T-helper 22 cell (primary cell): Measurements from ENCODE around the gene DGKI.

Experiments used
- DNase-seq: peaks from one replicate; pipeline ENCODE4 v3.0.0-alpha.2; 2020; ENCODE audit warnings: low read depth

Gene DGKI

GRCh38 chr7:137538361-137538762, 308.4 kb downstream of the DGKI start:
- DNase-seq, result no peak

- DNase-seq, result no peak
Observed at GRCh38 chr7:137535579-137535978, 311.2 kb downstream of the DGKI start.

DNA sequence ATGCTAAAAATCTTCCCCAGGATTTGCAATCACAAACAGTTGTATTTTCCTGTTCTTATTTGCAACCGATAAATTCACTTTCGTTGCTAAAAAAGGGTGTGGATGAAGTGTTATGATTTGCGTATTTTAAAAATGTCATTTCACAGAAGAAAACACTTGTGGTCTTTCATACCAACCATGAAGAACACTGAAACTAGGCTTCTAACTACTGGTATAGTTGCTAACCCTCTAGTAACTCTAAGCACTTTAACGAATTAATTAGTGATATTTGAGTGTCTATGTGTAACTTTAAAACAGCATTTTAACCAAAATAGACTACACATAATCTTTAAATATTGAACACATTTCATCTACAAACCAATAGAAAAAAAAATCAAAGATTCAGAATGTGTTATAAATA, 315.1 kb downstream of the DGKI start:
- no peak for DNase-seq

DNA sequence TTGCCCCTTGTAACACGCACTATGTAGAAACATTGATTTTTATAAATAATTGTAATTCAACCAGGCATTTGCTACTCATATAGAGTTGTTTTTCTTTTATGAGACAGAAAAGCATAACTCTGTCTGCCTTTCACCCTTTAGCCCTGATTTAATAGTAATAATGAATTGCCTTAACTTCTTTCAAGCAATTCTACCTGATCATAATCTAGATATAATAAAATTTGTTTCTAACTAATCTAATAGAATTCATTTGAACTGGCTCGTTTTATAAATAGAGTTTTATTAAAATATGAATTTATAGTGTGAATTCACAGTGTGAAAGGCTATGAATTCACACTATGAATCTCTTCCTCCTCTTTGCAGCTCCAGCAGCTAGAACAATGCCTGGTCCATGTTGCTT, 319.1 kb downstream of the DGKI start:
- no peak for DNase-seq

DNA sequence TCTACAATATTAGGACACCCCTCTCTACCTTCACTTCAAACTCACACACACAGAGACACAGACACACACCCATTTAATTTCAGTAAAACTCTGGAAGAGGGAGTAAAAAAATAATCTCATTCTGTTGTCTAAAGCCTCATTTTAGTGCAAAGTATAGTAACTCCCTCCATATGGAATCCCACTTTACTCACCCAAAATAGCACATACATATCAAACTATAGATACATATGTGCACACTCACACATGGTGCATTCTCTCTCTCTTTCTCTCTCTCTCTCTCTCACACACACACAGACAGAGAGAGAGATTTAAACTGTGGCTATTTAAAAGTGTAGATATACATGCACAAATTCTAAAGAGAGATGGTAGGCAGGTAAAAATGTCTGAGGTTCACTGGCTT, 323.6 kb downstream of the DGKI start:
- no peak for DNase-seq

- DNase-seq, result no peak
Observed at GRCh38 chr7:137521451-137521850, 325.3 kb downstream of the DGKI start.

- DNase-seq, result no peak
Observed at GRCh38 chr7:137519947-137520346, 326.8 kb downstream of the DGKI start.

GRCh38 chr7:137519181-137519691, 327.5 kb downstream of the DGKI start:
- no peak for DNase-seq

DNA sequence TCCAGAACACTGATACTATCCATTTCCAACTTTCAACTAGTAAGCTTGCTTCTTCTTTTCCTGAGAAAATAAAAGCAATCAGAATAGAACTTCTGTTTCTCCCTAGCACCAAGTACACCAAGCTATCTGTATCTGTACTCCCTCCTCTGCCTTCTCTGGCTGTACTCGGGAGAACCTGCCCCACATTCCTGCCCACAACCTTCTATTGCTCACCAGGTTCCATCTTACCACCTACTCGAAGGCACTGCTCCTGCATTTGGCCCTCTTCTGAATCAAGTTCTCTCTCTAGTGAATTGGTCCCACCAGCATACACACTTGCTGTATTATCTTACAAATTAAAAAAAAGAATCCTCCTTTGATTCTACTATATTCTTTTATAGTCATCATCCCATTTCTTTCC, 333.7 kb downstream of the DGKI start:
- no peak for DNase-seq

GRCh38 chr7:137507096-137507495, 339.7 kb downstream of the DGKI start:
- DNase-seq, result no peak

DNA sequence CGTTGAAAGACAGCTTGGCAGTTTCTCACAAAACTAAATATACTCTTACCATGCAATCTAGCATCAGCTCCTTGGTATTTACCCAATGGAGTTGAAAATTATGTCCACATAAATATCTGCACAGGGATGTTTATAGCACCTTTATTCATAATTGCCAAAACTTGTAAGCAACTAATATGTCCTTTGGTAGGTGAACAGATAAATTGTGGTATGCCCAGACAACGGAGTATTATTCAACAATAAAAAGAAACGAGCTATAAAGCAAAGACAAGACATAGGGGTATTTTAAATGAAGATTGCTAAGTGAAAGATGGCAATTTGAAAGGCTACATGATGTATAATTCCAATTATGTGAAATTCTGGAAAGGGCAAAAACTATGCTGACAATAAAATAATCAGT, 340.7 kb downstream of the DGKI start:
- no peak for DNase-seq

DNA sequence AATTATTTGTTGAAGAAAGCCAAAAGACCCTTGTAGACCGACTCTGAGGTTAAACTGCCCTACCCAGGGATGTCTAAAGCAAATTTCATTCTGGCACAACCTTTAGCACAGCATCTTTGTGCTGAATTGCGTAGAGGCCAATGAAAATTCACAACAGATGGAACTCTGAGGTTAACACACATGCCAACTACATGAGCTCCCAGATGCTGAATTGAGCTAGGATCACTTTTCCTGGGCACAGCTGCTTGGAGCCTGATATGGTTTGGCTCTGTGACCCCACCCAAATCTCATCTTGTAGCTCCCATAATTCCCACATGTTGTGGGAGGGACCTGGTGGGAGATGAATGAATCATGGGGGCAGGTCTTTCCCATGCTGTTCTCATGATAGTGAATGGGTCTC, 345.2 kb downstream of the DGKI start:
- no peak for DNase-seq

- no peak for DNase-seq
Observed at GRCh38 chr7:137492889-137493288, 353.9 kb downstream of the DGKI start.

GRCh38 chr7:137489880-137490279, 356.9 kb downstream of the DGKI start:
- no peak for DNase-seq

DNA sequence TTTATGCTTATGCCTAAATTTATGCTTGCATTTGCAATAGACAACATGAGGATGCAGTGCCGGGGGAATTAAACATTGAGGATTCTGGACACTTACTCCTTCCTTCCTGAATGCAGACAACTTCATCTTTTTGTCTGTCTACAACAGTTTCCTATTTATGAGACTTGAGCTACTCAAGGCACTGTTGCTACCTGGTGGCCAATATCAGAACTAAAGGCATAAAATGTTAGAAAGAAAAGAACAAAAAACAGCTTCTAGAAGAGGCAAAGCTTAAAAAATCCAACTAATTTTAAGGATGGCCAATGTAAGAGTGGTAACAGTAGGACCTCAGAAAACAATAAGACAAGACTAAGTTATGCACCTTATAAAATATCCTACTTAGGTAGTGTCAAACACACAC, 358.7 kb downstream of the DGKI start:
- no peak for DNase-seq

- no peak for DNase-seq
Observed at GRCh38 chr7:137485818-137486217, 361.0 kb downstream of the DGKI start.

GRCh38 chr7:137484326-137484725, 362.4 kb downstream of the DGKI start:
- DNase-seq, result no peak

- DNase-seq, result no peak
Observed at GRCh38 chr7:137482466-137482865, 364.3 kb downstream of the DGKI start.

GRCh38 chr7:137480824-137481365, 365.9 kb downstream of the DGKI start:
- no peak for DNase-seq

GRCh38 chr7:137480401-137480800, 366.4 kb downstream of the DGKI start:
- no peak for DNase-seq

DNA sequence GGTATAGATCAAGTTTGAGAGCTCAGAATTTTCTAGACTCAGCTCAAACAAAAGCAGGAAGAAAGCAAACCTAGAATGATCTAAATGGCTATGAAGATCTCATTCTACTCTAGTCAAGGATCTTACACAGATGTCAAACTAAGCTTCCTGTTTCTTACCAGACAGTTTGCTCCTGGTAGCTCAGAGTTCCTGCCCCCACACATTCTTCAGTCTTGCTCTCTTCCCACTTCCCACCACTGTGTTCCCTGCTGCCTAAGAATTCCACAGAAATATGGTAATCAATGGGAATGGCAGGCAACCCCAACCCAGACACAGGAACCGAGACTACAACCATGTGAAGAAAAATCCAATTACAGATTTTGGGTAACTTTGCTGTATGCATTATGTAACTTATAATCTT, 369.8 kb downstream of the DGKI start:
- no peak for DNase-seq

GRCh38 chr7:137475966-137476365, 370.8 kb downstream of the DGKI start:
- no peak for DNase-seq

GRCh38 chr7:137474540-137475026, 372.2 kb downstream of the DGKI start:
- no peak for DNase-seq

GRCh38 chr7:137471128-137471527, 375.6 kb downstream of the DGKI start:
- no peak for DNase-seq

GRCh38 chr7:137469858-137470257, 376.9 kb downstream of the DGKI start:
- DNase-seq, result no peak
